ENCODE results near the gene PLLP. TPM values are rescaled to one million over a fixed set of nuclear protein-coding genes. Genes with fewer than 3 reads are reported as not detected.
"Not testable (repeated sequence)": the region's sequence is repeated elsewhere in the genome, so short reads cannot be mapped to it uniquely, and the experiment has no call there.

Gene PLLP
- total RNA-seq, 1 experiment from 2014 or later: 2.7 TPM

GRCh38 chr16:57278494-57278893 lies 6.0 kb downstream of the PLLP start:
- in situ Hi-C loops (cut with HindIII; ENCODE audit: low sequenced_read_pairs): no loop called here
- DNase-seq (ENCODE audit: low spot score): no peak

- no peak for DNase-seq (ENCODE audit: low spot score)
- in situ Hi-C loops (cut with HindIII; ENCODE audit: low sequenced_read_pairs): no loop called here
These were observed 6.9 kb downstream of the PLLP start for GRCh38 chr16:57277586-57277985.

- no peak for DNase-seq (ENCODE audit: low spot score)
- in situ Hi-C loops (cut with HindIII; ENCODE audit: low sequenced_read_pairs): no loop called here
These were observed 7.9 kb downstream of the PLLP start for GRCh38 chr16:57276596-57276995.

- DNase-seq (ENCODE audit: low spot score); in situ Hi-C loops (cut with HindIII; ENCODE audit: low sequenced_read_pairs): not testable (repeated sequence)
These were observed 8.5 kb downstream of the PLLP start for GRCh38 chr16:57275946-57276345.

- DNase-seq (ENCODE audit: low spot score): no peak
- in situ Hi-C loops (cut with HindIII; ENCODE audit: low sequenced_read_pairs): no loop called here
These were observed 10.6 kb downstream of the PLLP start for GRCh38 chr16:57273826-57274225.

GRCh38 chr16:57273359-57273758 lies 11.1 kb downstream of the PLLP start:
- in situ Hi-C loops (cut with HindIII; ENCODE audit: low sequenced_read_pairs): no loop called here

GRCh38 chr16:57271867-57272495 lies 12.5 kb downstream of the PLLP start:
- no peak for DNase-seq (ENCODE audit: low spot score)
- in situ Hi-C loops (cut with HindIII; ENCODE audit: low sequenced_read_pairs): no loop called here

More at GRCh38 chr16:57273359-57273758, 11.1 kb downstream of the PLLP start:
- no peak for DNase-seq (ENCODE audit: low spot score)

- in situ Hi-C loops (cut with HindIII; ENCODE audit: low sequenced_read_pairs): no loop called here
These were observed 13.5 kb downstream of the PLLP start for GRCh38 chr16:57271063-57271345.

GRCh38 chr16:57270221-57271062 lies 14.0 kb downstream of the PLLP start:
- in situ Hi-C loops (cut with HindIII; ENCODE audit: low sequenced_read_pairs): no loop called here
- DNase-seq (ENCODE audit: low spot score): no peak

More at GRCh38 chr16:57271063-57271345, 13.5 kb downstream of the PLLP start:
- DNase-seq (ENCODE audit: low spot score): no peak

- DNase-seq (ENCODE audit: low spot score): no peak
- in situ Hi-C loops (cut with HindIII; ENCODE audit: low sequenced_read_pairs): no loop called here
These were observed 15.4 kb downstream of the PLLP start for GRCh38 chr16:57268804-57269800.

GRCh38 chr16:57267343-57267742 lies 17.1 kb downstream of the PLLP start:
- DNase-seq (ENCODE audit: low spot score); in situ Hi-C loops (cut with HindIII; ENCODE audit: low sequenced_read_pairs): not testable (repeated sequence)

GRCh38 chr16:57266531-57267260 lies 17.8 kb downstream of the PLLP start:
- in situ Hi-C loops (cut with HindIII; ENCODE audit: low sequenced_read_pairs): no loop called here

GRCh38 chr16:57265850-57266530 lies 18.5 kb downstream of the PLLP start:
- peak; percentile 24 for DNase-seq (ENCODE audit: low spot score)
- in situ Hi-C loops (cut with HindIII; ENCODE audit: low sequenced_read_pairs): no loop called here

More at GRCh38 chr16:57266531-57267260, 17.8 kb downstream of the PLLP start:
- DNase-seq (ENCODE audit: low spot score): no peak

- in situ Hi-C loops (cut with HindIII; ENCODE audit: low sequenced_read_pairs): no loop called here
- DNase-seq (ENCODE audit: low spot score): no peak
These were observed 19.5 kb downstream of the PLLP start for GRCh38 chr16:57264950-57265371.

- no peak for DNase-seq (ENCODE audit: low spot score)
- in situ Hi-C loops (cut with HindIII; ENCODE audit: low sequenced_read_pairs): no loop called here
These were observed 20.1 kb downstream of the PLLP start for GRCh38 chr16:57264381-57264780.

GRCh38 chr16:57263541-57264351 lies 20.7 kb downstream of the PLLP start:
- in situ Hi-C loops (cut with HindIII; ENCODE audit: low sequenced_read_pairs): no loop called here
- DNase-seq (ENCODE audit: low spot score): no peak

- DNase-seq (ENCODE audit: low spot score): no peak
- in situ Hi-C loops (cut with HindIII; ENCODE audit: low sequenced_read_pairs): no loop called here
These were observed 21.5 kb downstream of the PLLP start for GRCh38 chr16:57262841-57263540.
